NCI-H2171 (cell line): ENCODE data around the gene RAB23.

Source experiments
- DNase-seq: peaks from one replicate; lab custom pipeline; 2025; lab: John Stamatoyannopoulos, UW

The RAB23 gene

DNA sequence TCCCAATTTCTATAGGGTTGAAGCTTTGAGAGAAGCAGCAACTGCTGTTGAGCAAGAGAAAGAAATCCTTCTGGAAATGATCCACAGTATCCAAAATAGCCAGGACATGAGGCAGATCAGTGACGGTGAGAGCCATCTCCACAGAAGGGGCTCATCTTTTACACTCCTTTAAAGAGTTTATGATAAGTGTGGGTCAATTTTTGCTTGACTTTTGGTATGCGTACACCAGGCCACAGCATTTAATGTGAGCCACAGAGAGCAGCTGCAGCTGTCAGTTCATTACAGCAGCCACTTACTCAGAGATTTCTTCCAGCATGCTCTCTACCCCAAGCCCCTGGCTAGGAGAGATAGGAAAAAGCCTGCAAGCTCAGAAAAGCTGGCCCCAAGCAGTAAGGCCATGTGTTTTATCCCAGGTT is 40.1 kb downstream of the RAB23 start:
- DNase-seq = no peak

DNA sequence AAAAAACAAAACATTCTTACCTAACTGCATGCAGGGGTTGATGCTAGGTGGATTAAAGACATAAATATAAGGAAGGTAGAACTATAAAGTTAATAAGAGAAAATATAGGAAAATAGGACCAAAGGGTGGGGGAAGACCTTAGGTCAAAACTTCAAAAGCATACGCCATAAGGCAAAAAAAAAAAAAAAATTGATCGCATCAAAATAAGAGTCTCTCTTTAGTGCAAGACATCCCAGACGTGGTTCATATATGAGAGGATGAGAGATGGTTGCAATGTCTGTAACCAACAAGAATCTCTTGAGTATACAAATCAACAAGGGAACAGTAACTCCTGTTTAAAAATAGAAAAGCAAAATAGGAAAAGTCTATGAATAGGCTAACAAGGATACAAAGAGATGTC is 41.5 kb downstream of the RAB23 start:
- no peak for DNase-seq

DNA sequence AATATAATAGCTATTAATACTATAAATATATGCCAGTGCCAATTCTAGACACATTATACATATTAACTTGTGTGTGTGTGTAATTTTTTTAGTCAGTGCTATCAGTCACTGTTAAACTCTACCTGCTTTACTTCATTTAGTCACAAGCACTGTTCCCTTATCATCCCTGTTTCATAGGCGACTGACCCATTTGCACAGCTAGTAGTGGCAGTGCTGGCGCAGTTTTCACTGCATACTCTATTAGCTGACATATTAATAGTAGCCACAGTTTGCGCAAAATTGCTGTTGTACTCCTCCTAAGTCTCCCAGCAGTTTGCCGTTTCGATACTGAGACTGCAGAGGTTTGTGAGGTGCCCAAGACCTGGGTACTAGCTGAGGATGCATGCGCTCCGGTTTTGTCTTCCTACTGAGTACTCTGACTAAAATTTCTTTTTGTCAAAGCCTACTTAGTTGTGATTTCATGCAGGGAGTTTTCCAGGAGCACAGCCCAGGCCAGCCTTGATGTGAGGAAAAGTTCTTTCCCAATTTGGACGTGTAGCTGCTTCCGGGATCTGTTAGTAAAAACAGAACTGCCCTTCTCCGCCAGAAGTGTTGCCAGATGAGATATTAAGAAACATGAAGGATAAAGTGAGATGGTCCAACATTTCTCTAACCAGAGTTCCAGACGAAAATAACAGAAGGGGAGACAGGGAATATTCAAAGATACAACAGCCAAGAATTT is 44.4 kb downstream of the RAB23 start:
- no peak for DNase-seq

DNA sequence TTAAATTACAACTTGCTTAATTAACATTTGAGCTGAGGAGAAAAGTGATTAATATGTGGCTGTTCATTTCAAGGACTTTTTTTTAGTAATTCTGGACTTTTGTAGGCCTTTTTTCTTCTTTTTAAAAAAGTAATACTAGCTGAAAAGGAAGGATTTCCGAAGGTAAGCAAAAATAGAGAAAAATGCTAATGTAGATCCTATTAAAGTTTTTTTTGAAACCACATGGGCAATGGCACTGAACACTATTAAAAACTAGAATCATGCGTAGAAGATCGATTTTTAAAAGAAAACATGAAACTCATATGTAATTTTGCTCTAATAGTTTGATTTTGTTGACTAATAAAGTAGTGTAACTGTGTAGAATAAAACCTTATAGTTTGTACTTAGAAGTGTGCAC is 47.6 kb downstream of the RAB23 start:
- no peak for DNase-seq

DNA sequence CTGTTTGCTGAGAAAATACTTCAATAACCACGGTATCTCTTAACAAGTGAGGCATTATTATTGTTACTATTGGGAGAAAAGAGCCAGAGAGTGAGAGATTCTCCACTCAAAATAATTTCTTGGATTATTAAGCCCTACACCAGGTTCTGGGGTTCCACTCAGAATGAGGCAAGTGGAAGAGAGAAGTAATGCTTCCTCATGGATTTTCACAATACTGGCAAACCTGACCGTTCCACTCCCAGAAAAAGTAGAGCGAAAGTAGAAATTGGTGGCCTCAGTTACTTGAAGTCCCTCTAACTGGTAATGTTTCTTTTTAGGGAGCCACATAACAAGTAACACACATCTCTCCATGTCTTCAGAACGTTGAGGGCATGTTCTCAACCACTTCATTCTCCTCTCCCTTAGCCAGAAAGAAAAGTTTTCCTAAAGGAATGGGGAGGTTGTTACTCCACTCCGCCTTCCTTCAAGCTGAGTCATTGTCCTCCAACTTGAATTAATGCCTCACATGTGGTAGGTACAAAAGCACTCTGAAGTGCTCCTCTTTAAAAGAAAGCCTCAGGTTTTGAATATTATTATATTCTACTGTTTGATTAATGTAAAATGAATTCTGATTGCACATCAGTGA is 48.1 kb downstream of the RAB23 start:
- no peak for DNase-seq

DNA sequence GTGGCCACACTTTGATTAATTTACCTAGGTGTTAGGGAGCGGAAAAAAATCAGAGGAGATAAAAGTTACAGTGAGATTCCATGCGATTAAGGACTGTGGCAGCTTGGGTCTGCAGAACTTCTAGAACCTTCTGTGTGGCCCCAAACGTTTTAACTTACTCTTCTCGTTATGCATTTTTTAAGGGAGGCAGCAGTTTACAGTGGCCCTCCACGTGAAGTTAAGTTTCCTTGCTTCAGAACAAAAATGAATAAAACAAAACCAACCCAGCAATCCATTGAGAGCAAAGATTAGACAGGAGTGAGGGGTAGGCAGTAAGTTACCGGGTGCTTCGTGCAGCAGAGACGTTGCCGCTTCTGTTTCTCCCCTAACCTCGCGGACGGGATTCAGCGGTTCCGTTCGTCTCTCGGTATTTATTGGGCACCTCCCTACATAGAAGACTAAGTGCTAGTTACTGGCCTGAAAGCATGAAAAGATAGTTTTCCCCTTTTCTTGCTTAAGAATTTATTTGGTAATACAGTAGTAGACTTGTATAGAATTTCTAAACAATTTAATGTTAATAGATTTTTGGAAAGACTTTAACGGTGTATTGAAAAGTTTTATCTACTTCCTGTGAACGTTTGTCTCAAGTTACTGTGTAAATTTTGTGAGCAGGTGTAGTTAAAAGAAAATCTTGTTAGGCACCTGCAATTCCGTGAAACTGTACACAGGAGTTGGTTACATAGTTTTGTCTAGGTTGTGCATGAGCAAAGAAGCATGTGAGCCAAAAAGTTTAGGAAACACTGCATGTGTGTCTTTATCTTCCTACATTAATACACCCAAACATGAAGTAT is 48.8 kb downstream of the RAB23 start:
- DNase-seq = peak; percentile 0

DNA sequence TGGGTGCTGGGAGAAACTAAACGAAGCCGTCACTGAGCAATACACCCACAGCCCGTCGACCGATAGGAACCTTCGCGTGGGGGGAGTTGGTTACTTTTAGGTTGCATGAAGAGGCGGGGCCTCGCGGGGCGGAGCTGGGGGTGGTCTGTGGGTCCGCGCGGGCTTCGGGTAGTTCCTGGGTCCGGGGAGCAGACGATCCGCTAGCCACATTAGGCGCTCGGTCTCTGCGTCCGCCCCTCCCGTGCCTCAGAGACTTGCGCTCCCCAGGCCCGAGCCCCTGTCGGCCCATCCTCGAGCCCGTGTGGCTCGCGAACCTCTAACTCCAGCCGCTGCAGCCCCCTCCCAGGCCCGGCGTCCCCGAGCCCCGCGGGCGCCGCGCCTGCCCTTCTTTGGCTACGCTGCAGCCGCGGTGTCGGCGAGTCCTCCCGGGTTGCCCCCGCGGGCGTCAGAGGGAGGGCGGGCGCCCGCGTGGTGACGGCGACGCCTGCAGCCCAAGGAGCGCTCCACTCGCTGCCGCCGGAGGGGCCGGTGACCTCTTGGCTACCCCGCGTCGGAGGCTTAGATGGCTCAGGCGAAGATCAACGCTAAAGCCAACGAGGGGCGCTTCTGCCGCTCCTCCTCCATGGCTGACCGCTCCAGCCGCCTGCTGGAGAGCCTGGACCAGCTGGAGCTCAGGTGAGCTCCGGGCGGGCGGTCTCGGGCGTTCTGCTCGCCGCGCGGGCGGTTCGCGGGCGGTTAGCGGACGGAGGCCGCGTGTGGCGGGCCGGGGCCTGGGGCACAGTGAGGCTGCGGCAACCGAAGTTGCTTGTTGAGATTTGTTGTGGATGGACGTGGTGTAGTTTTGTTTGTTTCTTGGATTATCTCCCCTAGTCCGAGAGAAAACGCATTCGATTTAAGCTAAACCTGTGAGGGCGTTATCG is 49.7 kb downstream of the RAB23 start, which contains the start of gene BAG2:
Gene BAG2, plus strand, starts transcription at position 191 of the 920 bp plus-strand sequence. Its CDS starts 372 bp downstream, at position 563.
- DNase-seq = peak; percentile 63

DNA sequence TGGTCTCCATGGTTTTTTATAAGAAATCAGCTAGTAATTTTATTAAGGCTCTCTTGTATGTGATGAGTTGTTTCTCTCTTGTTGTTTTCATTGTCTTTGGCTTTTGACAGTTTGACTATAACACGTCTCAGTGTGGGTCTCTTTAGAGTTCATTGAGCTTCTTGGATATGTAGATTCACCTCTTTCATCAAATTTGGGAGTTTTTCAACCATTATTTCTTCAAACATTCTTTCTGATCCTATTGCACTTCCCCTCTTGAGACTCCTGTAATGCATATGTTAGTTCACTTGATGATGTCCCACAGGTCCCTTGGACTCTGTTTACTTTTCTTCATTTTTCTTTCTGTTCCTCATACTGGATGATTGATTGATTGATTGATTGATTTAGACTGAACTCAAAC is 57.0 kb downstream of the RAB23 start:
- DNase-seq = no peak

DNA sequence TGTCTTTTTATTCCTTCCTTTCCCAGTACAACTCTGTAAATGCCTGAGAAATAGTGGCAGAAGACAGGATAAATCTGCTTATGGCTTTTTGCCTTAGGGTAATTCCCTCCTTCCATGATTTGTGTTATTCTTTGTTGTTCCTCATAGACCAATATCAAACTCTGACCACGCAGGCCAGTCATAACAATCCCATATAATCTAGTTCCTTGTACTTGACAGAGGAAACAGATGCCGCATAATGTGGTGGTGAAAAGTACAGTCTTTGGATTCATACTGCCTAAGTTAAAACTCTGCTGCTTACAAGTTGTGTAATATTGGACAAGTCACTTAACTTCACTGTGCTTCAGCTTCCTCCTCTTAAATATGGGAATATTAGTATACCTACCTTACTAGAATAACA is 58.2 kb downstream of the RAB23 start:
- no peak for DNase-seq

DNA sequence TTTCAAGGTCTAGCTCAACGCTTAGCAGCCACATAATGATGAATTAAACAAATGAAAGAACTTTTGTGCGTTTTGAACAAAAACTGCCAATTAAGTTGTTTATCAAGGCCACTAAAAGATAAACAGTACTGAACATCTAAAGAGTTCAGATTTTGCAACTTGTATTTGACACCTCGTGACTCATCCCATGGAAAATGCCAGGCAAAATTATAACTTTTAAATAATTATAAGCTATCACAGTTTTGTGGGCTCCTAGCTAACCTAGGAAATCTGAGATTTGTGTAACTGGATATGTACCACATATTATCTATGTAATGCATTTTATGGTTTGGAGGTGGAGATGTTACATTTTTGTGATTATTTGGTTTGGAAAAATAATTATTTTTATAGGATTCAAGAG is 59.6 kb downstream of the RAB23 start:
- no peak for DNase-seq

DNA sequence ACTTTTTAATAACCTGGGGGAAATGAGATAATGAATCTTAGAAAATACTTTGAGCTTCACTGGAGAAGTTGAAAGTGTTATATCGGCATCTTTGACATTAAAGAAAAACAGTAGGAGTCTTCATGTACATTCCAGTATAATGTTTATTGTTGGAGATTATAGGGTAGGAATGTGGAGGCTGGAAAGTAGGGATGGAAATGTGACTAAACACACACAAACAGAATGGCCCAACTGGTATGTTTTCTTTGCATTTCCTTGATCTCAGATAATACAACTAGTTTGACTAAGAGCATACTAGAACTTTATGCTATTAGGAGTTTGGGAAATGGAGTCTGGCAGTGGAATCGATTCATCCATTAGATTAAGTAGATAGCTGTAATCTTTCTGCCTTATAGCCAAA is 60.1 kb downstream of the RAB23 start:
- no peak for DNase-seq

DNA sequence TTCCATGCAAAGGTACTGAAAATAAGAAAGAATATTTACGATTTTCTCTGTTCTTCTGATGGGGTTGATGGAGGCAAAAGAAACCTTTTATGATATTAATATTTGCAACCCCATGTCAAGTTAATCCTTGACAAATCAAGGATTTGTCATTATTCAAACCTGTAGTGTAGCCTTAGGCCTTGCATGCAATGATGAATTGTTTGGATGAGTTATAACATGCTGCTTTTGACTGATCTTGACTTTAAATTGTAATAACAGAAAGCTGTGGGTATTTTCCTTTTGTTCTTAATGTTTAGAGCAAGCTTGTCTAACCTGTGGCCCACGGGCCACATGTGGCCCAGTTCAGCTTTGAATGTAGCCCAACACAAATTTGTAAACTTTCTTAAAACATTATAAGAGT is 63.0 kb downstream of the RAB23 start:
- DNase-seq = no peak

DNA sequence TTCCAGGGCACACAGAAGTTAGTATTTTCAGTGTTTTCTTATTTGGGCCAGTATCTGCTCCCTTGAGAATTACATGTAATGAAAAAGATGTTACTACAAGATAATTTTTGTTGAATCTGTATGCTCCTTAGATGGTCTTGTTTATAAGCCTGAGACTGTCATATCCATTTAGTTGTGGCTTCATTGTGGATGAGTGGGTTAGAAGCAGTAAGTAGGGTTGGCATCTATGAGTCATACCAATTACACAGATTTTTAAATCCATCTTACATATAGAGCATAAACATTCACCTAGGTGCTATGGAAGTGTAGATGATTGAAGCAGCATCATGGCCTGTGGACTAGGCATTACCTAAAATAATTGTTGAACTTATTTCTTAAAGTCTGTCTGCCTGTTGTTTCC is 63.4 kb downstream of the RAB23 start:
- DNase-seq = no peak

DNA sequence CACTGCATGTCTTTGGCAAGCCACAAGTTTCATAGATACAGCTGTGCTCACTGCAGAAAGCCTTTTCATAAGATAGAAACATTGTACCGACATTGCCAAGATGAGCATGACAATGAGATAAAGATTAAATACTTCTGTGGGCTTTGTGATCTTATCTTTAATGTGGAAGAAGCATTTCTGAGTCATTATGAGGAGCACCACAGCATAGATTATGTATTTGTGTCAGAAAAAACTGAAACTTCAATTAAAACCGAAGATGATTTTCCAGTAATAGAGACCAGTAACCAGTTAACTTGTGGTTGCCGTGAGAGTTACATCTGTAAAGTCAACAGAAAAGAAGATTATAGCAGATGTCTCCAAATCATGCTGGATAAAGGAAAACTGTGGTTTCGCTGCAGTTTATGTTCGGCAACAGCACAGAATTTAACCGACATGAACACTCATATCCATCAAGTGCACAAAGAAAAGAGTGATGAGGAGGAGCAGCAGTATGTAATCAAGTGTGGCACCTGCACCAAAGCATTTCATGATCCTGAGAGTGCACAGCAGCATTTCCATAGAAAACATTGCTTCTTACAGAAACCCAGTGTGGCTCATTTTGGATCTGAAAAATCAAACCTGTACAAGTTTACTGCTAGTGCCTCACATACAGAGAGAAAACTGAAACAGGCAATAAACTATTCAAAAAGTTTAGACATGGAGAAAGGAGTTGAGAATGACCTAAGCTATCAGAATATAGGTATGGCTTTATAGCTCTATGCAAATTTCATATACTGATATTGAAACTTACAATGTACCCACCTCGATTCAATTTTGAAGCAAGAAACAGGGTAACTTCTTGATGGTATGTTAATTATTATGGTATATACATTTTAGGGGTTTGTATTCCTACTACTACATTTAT is 73.9 kb downstream of the RAB23 start:
- no peak for DNase-seq

DNA sequence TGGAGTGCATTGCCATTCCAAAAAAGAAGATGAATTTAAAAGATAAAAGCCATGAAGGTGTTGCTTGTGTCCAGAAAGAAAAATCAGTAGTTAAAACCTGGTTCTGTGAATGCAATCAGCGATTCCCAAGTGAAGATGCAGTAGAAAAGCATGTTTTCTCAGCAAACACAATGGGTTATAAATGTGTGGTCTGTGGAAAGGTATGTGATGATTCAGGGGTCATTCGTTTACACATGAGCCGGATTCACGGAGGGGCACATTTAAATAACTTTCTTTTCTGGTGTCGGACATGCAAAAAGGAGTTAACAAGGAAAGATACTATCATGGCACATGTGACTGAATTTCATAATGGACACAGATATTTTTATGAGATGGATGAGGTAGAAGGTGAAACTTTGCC is 74.7 kb downstream of the RAB23 start:
- DNase-seq = no peak

DNA sequence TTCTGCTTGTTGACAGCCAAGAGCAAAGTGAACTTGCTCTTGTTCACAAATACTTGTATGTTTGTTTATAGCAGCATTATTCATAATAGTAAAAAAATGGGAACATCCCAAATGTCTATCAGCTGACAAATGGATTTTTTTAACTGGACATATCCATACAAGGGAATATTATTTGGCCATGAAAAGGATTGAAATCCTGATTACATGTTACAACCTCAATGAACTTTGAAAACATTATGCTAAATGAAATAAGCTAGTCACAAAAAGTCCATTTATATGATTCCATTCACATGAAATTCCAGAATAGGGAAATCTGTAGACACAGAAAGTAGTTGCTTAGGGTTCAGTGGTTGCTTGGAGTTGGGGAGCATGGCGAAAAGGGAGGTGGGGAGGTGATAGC is 78.4 kb downstream of the RAB23 start:
- DNase-seq = no peak

DNA sequence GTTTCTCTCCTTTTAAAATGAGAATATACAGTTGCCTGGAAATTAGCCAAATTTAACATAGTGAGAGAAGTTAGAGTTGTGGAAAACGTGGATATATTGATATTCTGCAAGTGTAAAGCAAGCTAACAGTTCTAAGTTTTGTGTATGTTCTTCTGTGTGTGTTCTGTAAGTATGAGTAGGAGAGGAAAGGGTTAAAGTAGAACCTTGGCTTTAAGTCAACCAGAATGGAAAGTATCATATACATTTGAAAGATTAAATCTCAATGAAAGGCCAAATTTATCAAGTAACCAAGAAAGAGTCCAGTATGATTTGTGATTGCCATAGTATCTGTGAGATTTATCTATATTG is 80.0 kb downstream of the RAB23 start:
- DNase-seq = no peak

DNA sequence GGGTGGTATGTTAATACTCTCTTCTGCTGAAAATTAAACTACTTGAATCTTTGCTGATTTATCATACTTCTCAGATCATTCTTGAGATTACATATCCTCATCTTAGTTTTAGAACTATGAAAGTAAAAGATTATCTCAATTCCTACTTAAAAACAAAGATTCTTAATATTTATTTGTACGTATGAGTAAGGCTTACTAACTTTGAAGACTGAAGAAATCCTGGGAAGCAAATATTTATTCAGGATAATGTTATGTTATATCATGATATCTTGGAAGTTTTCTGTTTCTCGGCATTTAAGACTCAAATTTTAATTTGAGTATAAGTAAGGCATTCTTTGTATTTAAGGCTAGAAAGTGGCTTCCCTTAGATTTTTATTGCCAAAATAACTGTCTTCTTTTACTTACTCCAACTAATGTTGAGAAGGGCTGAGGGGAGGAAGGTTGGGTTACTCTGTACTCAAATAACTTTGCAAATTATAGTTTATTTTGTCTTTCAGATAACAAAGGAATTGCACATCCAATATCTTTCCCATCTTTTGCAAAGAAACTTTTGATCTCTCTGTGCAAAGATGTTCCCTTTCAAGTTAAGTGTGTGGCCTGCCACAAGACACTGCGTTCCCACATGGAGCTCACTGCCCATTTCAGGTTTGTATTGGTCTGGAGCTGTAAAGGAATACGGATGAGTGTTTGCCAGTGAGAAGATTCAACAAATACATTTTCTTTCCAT is 80.5 kb downstream of the RAB23 start:
- DNase-seq = no peak

DNA sequence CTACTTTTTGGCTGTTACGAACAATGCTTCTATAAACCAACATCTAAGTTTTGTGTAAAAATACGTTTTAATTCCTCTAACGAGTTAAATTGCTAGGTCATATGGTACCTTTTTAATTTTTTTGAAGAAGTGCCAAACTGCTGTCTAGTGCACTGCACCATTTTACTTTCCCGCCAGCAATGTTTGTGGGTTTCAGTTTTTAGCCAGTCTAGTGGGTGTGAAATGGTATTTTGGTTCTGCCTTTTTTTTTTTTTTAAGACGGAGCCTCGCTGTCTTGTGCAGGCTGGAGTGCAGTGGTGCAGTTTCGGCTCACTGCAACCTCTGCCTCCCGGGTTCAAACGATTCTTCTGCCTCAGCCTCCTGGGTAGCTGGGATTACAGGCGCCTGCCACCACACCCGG is 84.1 kb downstream of the RAB23 start:
- DNase-seq = no peak

DNA sequence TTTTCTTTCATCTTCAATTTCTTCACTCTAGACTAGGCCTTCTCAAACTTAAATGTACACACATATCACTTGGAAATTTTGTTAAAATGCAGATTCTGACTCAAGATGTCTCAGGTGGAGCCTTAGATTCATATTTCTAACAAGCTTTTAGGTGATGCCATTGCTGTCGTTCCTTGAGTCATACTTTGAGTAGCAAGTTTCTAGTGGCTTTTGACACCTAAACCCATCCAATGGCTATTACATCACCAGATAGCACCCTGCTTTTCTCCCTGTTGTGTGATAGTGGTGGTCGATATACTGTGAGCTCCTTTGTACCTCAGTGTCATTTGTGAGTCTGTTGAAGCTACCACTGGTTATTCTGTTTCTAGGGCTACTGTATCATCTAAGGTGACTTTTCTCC is 84.8 kb downstream of the RAB23 start:
- DNase-seq = no peak
